Peyer's patch (tissue), 4 donors: Measurements from ENCODE around the gene RNU1-3. TPM values are rescaled to one million over a fixed set of nuclear protein-coding genes. Genes with fewer than 3 reads are reported as not detected.
A peak's percentile ranks its signal among the peaks of the same experiment; 100 is the strongest.
"Not testable (repeated sequence)": the region's sequence is repeated elsewhere in the genome, so short reads cannot be mapped to it uniquely, and the experiment has no call there.

Experiments used
- DNase-seq, 3 donors: peaks; one replicate each; pipeline ENCODE4 v3.0.0-alpha.2; 2017 to 2019
- H3K27ac ChIP-seq, 4 donors: fragments of 200-600 bp; sonication (generic); one replicate each; pipeline ENCODE4 v1.5.1; 2016 to 2019
- H3K27me3 ChIP-seq, 2 donors: fragments of 200-600 bp; sonication (generic); one replicate each; pipeline ENCODE4 v1.5.1; 2019
- H3K36me3 ChIP-seq, 3 donors: fragments of 200-600 bp; sonication (generic); one replicate each; pipeline ENCODE4 v1.5.1; 2016 to 2019
- H3K4me1 ChIP-seq, 4 donors: fragments of 200-600 bp; sonication (generic); one replicate each; pipeline ENCODE4 v1.5.1; 2016 to 2019
- H3K4me3 ChIP-seq, 4 donors: fragments of 200-600 bp; sonication (generic); 1 replicate in 3 of 4; 2 replicates in 1 of 4; pipeline ENCODE4 v1.5.1; 2016 to 2019; ENCODE audit warnings: mild to moderate bottlenecking in 1 of 4
- H3K9me3 ChIP-seq, 4 donors: fragments of 200-600 bp; sonication (generic); one replicate each; pipeline ENCODE4 v1.5.1; 2016 to 2019; ENCODE audit warnings: mild to moderate bottlenecking in 1 of 4
- POLR2A ChIP-seq, 2 donors: fragments of 450-650 bp; IDR thresholded peaks; one replicate each; pipeline ENCODE4 v1.5.1; 2017; ENCODE audit warnings: antibody characterized with exemption in 2 of 2, mild to moderate bottlenecking in 2 of 2, moderate library complexity in 2 of 2
- total RNA-seq, 4 donors: library from RNA; depleted of rRNA; stranded (reverse); fragments of >200 nt; gene quantifications; one replicate each; pipeline ENCODE4 v1.1.0, GENCODE V29; 2016
- TF ChIP-seq, protein P1 (sequence below), 6 experiments: fragments of 450-650 bp in 4 of 6; fragments of 200-600 bp in 2 of 6; sonication (generic) in 1 of 6; IDR thresholded peaks; one replicate each; pipeline ENCODE4 v1.5.1; 2017 to 2019; ENCODE audit warnings: antibody characterized with exemption in 6 of 6, mild to moderate bottlenecking in 3 of 6, moderate library complexity in 1 of 6

The RNU1-3 gene
- total RNA-seq, 4 donors from 2014 or later = under 0.01 TPM

DNA sequence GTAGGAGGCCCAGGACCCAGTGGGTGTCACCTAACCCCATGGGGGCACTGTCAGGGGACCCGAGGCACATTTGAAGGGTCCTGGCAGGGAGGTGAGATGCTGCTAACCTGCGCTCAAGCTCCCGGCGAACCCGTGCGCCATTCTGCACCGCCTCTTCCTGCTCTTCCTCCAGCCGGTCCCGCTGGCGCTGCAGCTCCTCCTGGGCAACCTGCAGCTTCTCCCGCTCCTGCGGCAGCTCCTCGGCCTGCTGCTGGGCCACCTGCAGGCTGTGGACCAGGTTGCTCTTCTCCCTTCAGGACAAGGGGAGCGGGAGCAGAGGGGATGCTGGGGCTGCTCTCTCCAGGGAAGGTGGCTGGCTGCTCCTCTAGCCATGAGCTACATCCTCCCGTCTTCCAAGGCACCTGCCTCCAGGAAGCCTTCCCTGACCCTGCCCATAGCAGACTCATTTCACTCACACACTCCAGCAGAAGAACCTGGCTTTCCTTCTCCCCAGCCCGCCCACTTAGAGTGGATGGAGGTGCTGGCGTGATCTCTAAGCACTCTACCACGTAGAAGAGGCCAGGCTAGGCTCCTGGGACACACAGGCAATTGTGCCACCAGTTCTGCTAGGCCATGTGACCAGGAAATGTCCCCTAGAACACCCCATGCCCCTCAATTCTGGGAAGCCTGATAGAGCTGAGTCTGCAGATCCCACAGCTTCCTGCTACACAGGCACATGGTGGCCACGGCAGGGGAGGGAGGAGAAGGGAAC lies 38.2 kb downstream of the RNU1-3 start:
- Histone ChIP-seq H3K4me3 (no peak overlapping the region), H3K27ac (no peak overlapping the region), H3K4me1 (peaks cover 0 to 7% (median 0%) of the 10 kb centered on the region in 4 donors), H3K27me3 (no peaks in the 10 kb centered on the region), H3K9me3 (no peaks in the 10 kb centered on the region), H3K36me3 (peaks cover 2 to 91% (median 6%) of the 10 kb centered on the region in 3 donors)
- peak; percentile 15 to 60 (median 55) for DNase-seq
- TF ChIP-seq, protein P1, sequence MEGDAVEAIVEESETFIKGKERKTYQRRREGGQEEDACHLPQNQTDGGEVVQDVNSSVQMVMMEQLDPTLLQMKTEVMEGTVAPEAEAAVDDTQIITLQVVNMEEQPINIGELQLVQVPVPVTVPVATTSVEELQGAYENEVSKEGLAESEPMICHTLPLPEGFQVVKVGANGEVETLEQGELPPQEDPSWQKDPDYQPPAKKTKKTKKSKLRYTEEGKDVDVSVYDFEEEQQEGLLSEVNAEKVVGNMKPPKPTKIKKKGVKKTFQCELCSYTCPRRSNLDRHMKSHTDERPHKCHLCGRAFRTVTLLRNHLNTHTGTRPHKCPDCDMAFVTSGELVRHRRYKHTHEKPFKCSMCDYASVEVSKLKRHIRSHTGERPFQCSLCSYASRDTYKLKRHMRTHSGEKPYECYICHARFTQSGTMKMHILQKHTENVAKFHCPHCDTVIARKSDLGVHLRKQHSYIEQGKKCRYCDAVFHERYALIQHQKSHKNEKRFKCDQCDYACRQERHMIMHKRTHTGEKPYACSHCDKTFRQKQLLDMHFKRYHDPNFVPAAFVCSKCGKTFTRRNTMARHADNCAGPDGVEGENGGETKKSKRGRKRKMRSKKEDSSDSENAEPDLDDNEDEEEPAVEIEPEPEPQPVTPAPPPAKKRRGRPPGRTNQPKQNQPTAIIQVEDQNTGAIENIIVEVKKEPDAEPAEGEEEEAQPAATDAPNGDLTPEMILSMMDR (IDR thresholded peaks at IDR 0.05) = no peak
- no peak for TF ChIP-seq POLR2A (IDR thresholded peaks at IDR 0.05)

DNA sequence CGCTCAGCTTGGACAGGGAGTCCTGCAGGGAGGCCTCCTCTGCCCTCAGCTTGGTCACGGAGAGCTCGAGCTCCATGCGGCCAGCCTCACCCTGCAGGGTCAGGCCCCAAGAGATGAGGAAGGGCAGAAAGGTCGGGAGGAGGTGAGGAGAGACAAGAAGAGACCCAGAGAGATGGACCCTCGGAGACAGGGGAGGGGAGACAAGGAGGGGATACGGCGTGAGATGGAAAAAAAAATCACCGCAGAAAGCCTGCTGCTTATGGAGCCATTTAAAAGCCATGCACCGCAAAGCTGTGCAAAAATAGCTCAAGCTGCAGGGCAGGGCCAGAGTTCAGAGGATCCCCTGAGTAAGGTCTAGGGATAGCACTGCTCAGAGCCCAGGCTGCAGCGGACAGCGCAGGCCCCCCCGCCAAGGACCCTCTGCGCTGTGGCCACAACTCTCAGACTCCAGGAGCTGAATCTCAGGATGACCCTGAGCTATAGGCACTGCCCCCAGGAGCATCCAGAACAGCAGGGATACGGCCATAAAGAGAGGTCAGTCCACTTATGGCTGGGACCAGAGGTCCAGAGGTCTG lies 40.3 kb downstream of the RNU1-3 start:
- peaks cover 0 to 91% (median 6%) of the 10 kb centered on the region in 3 donors for H3K36me3 ChIP-seq
- not testable (repeated sequence) for H3K4me1 ChIP-seq, H3K27me3 ChIP-seq, H3K4me3 ChIP-seq, H3K9me3 ChIP-seq, H3K27ac ChIP-seq
- peak in 2 of 3 donors; percentile 15 to 47 for DNase-seq

- DNase-seq = peak; percentile 18 to 63 (median 58)
- Histone ChIP-seq H3K4me3 (no peak overlapping the region), H3K27me3 (no peaks in the 10 kb centered on the region), H3K4me1 (peaks cover 0 to 14% (median 0%) of the 10 kb centered on the region in 4 donors), H3K36me3 (peaks cover 0 to 86% (median 1%) of the 10 kb centered on the region in 3 donors), H3K9me3 (no peaks in the 10 kb centered on the region), H3K27ac (no peak overlapping the region)
- TF ChIP-seq POLR2A (IDR thresholded peaks at IDR 0.05) = no peak
- TF ChIP-seq, protein P1 (IDR thresholded peaks at IDR 0.05) = no peak
Measured at GRCh38 chr1:16625497-16626408, 41.0 kb downstream of the RNU1-3 start.

DNA sequence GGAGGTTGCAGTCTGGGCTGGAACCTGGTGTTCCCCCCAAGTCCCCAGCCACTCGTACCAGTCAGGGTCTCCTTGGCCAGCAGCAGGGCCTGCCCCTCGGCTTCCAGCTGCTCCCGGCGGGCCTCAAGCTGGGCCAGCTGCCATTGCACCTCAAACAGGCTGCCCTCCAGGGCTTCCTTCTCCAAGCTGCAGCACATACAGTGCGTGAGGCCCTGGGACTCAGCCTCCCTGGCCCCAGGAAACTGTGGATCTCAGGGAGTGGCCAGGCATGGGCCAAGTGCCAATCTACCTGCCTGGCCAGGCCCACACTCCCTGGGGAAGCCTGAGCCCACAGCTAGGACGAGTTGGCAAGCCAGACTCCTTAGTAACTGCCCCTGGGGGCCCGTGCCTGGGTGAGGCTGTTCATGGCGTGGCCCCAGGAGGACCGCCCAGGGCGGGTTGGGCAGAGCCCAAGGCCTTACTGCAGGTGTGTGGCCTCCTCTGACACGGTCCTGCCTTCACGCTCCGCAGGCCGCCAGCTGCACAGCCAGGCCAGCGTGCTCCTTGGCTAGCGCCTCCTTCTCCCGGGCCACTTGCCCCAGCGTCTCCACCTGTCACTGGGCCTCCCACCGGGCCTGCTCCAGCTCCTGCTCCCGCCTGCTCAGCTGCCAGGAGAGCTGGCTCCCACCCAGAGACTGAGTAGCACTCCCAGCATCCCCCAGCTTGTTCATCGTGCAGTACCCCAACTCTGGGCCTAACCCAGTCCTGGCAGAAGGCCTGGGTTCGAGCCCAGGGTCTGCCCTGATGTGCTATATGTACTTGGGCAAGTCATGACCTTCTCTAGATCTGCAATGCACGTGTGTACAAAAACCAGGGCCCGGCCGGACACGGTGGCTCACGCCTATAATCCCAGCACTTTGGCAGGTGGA lies 42.7 kb downstream of the RNU1-3 start:
- peaks cover 0 to 15% (median 0%) of the 10 kb centered on the region in 4 donors for H3K4me1 ChIP-seq
- H3K27ac ChIP-seq = peak overlapping the region in 3 of 4 donors; percentile 31 to 82 (median 65)
- H3K36me3 ChIP-seq = peaks cover 0 to 73% (median 0%) of the 10 kb centered on the region in 3 donors
- DNase-seq = peak; percentile 30 to 99 (median 97)
- TF ChIP-seq POLR2A (IDR thresholded peaks at IDR 0.05) = peak in 1 of 2 donors; percentile 58
- TF ChIP-seq, protein P1 (IDR thresholded peaks at IDR 0.05) = peak in 2 of 6 experiments; percentile 11 to 23
- not testable (repeated sequence) for H3K9me3 ChIP-seq, H3K27me3 ChIP-seq, H3K4me3 ChIP-seq

DNA sequence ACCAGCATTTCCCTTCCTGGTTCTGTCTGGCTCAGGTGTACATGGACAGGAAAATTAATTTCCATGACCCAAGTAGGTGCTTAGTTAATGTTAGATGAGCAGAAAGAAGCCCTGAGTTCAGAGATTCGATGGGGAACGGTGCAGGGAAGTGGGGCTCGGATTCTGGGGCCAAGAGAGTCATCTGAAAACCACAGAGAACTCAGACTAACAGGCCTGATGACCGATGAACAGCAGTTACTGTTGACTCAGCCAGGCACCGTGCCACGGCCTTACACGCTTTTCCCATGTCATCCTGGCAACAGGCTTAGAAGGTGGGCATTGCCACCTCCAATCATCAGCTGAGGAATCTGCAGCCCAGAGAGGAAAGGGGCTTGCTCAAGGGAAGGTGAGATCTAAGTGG lies 43.4 kb downstream of the RNU1-3 start:
- peaks cover 0 to 72% (median 0%) of the 10 kb centered on the region in 3 donors for H3K36me3 ChIP-seq
- not testable (repeated sequence) for H3K4me3 ChIP-seq, H3K9me3 ChIP-seq, H3K27me3 ChIP-seq
- peak; percentile 19 to 70 (median 69) for DNase-seq
- peak overlapping the region in 2 of 4 donors; percentile 65 to 82 for H3K27ac ChIP-seq
- peaks cover 0 to 15% (median 0%) of the 10 kb centered on the region in 4 donors for H3K4me1 ChIP-seq

DNA sequence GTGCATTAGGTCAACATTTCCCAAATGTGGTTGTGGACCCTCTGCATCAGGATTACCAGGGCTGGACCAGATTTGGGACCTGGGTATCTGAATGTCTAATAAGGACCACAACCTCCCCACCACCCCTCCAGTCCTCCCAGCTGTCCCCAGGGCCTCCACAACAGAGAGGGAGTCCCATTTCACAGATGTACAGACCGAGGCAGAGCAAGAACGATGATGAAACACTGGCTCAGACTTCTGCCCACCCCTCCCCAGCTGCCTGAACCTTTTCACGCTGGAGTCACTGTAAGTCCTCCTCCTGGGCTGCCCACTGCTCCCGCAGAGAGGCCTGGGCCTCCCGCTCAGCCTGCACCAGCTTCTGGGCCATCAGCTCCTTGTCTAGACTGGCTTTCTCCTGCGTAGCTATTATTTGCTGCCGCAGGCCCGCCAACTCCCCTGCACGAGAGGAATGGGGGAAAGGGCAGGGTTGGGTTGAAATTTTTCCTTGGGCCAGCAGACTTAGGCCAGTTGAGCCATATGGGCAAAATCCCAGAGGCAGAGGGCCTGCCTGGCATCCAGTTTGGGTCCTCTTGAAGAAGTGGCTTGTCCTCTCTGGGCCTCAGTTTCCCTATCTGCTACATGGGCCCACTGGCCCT lies 45.0 kb downstream of the RNU1-3 start:
- H3K27ac ChIP-seq, H3K4me3 ChIP-seq, H3K9me3 ChIP-seq, H3K27me3 ChIP-seq: not testable (repeated sequence)
- Histone ChIP-seq H3K36me3 (peaks cover 0 to 68% (median 0%) of the 10 kb centered on the region in 3 donors), H3K4me1 (peaks cover 0 to 15% (median 0%) of the 10 kb centered on the region in 4 donors)
- DNase-seq = peak; percentile 16 to 58 (median 56)
